Endodermal cell (in vitro differentiated cells): ENCODE measurements around the gene PRDX4. TPM values are rescaled to one million over a fixed set of nuclear protein-coding genes. Genes with fewer than 3 reads are reported as not detected.
A peak's percentile ranks its signal among the peaks of the same experiment; 100 is the strongest.

Experiments
- DNase-seq: peaks from one replicate; pipeline ENCODE4 v3.0.0-alpha.2; 2017
- H3K27ac ChIP-seq: 2 replicates; pipeline ENCODE4 v1.5.1; 2013; ENCODE audit warnings: mild to moderate bottlenecking, low read depth, low read length, moderate library complexity
- H3K27me3 ChIP-seq: 2 replicates; pipeline ENCODE4 v1.6.1; 2013; ENCODE audit warnings: mild to moderate bottlenecking, low read length, moderate library complexity; ENCODE audit not compliant: insufficient read depth, control insufficient read depth, poor library complexity, severe bottlenecking
- H3K36me3 ChIP-seq: 2 replicates; pipeline ENCODE4 v1.7.0; 2013; ENCODE audit warnings: mild to moderate bottlenecking, low read length, moderate library complexity; ENCODE audit not compliant: control insufficient read depth, insufficient read depth
- H3K4me1 ChIP-seq: one replicate; pipeline ENCODE4 v1.7.0; 2013; ENCODE audit warnings: low read length; ENCODE audit not compliant: control insufficient read depth, insufficient read depth
- H3K4me3 ChIP-seq: 2 replicates; pipeline ENCODE4 v1.5.1; 2013; ENCODE audit warnings: mild to moderate bottlenecking, low read length, moderate library complexity
- H3K9ac ChIP-seq: 2 replicates; pipeline ENCODE4 v1.6.1; 2013; ENCODE audit warnings: mild to moderate bottlenecking, low read length, moderate library complexity; ENCODE audit not compliant: poor library complexity, severe bottlenecking; ENCODE audit errors: extremely low read depth
- H3K9me3 ChIP-seq: 2 replicates; pipeline ENCODE4 v1.6.1; 2013; ENCODE audit warnings: mild to moderate bottlenecking, low read length, moderate library complexity; ENCODE audit not compliant: control insufficient read depth
- H3K27ac Mint-ChIP-seq: 2 replicates; pipeline ENCODE4 v1.8.0; 2020; ENCODE audit warnings: mixed read lengths
- H3K27me3 Mint-ChIP-seq: 2 replicates; pipeline ENCODE4 v1.8.0; 2021; ENCODE audit warnings: mild to moderate bottlenecking, mixed read lengths; ENCODE audit not compliant: insufficient read depth
- H3K36me3 Mint-ChIP-seq: 2 replicates; pipeline ENCODE4 v1.8.0; 2020; ENCODE audit warnings: low read depth, mixed read lengths
- H3K4me1 Mint-ChIP-seq: 2 replicates; pipeline ENCODE4 v1.8.0; 2020; ENCODE audit warnings: mixed read lengths
- H3K4me3 Mint-ChIP-seq: 2 replicates; pipeline ENCODE4 v1.8.0; 2020; ENCODE audit warnings: mild to moderate bottlenecking, moderate library complexity, mixed read lengths
- H3K9me3 Mint-ChIP-seq: 2 replicates; pipeline ENCODE4 v1.8.0; 2020; ENCODE audit warnings: mild to moderate bottlenecking, mixed read lengths
- CTCF ChIP-seq: fragments of 200-600 bp; sonication (generic); conservative IDR thresholded peaks from 2 replicates; pipeline ENCODE4 v1.5.0; 2021; ENCODE audit warnings: antibody characterized with exemption, mild to moderate bottlenecking
- WGBS, 2 experiments: methylation state at CpG; one replicate each; pipeline versions ENCODE4 v1.1.5 to v1.1.7; 2013; ENCODE audit warnings: missing lambda C conversion rate in 2 of 2, mixed read lengths in 1 of 2; ENCODE audit not compliant: insufficient coverage in 1 of 2, insufficient read length in 1 of 2; 5-methylcytosine and 5-hydroxymethylcytosine counted together
- total RNA-seq, 2 donors: library from RNA; stranded (reverse); fragmentation: NEBNext Ultra II Directional in 1 of 2; extraction: Animal tissue kit (Norgen Biotek cat#: 25700) in 1 of 2; gene quantifications; 2 replicates in 1 of 2; 3 replicates in 1 of 2; pipeline ENCODE4 v1.2.1, GENCODE V29; 2021

PRDX4 gene
- total RNA-seq, 2 donors from 2014 or later = 128 to 241 TPM

DNA sequence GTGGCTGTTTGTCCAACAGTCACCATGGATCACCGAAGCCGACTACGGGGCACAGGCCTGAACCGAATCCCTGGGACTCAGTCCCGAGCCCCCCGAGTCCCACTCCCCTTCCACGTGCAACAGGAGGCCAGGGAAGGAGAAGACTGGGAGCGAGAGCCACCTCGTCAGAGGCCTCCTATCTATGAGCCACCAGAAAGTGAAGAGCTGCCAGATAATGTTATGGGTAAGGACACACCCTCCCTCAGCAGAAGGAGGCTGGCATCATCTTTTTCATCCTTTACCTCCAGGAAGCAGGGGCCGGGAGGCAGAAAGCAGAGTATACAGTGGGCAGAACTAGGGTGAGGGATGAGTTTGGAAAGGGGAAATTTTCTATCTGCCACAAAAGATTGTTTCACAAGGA, 2.8 kb upstream of the PRDX4 start:
- Mint-ChIP-seq H3K27me3 (no peaks in the 10 kb centered on the region), H3K9me3 (no peaks in the 10 kb centered on the region), H3K4me3 (no peak overlapping the region), H3K4me1 (peaks cover 37% of the 10 kb centered on the region), H3K27ac (no peak overlapping the region), H3K36me3 (peaks cover 2% of the 10 kb centered on the region)
- 98% methylated on average over 10 of the region's 10 CpGs; no CpG with 5 or more reads in 1 of the 2 experiments for WGBS, 2 experiments
- Histone ChIP-seq H3K9me3 (no peaks in the 10 kb centered on the region), H3K27me3 (no peaks in the 10 kb centered on the region), H3K36me3 (no peaks in the 10 kb centered on the region), H3K4me3 (no peak overlapping the region), H3K4me1 (peaks cover 3% of the 10 kb centered on the region), H3K9ac (no peak overlapping the region), H3K27ac (no peak overlapping the region)
- TF ChIP-seq CTCF = no peak
- DNase-seq = no peak

DNA sequence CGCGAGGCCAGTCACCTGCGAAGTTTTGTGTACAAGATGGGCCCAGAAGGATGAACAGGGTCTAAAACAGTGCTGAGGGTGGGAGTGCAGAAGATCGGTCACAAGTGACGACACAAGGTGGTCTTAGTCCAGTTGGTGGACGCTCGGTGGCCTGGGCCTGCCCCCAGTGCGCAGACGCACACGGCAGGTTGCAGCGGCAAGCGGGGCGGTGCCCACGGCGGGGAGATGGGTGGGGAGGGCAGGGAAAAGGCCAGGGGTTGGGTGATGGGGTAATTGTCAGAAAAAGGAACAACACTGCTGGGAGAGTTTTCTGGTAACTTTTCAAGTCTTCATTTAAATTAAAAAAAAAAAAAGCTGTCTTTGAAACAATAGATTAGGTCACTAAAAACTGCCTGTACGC, 1.0 kb upstream of the PRDX4 start:
- Histone ChIP-seq H3K4me3 (no peak overlapping the region), H3K36me3 (peaks cover 6% of the 10 kb centered on the region), H3K27me3 (no peaks in the 10 kb centered on the region), H3K27ac (no peak overlapping the region), H3K4me1 (no peaks in the 10 kb centered on the region), H3K9ac (no peak overlapping the region), H3K9me3 (no peaks in the 10 kb centered on the region)
- no peaks in the 10 kb centered on the region for H3K9me3 Mint-ChIP-seq
- no peak overlapping the region for H3K4me3 Mint-ChIP-seq
- no peak for TF ChIP-seq CTCF
- WGBS, 2 experiments = 92 to 93% methylated on average over 3 to 15 of the region's 16 CpGs
- DNase-seq = peak; percentile 48
- H3K4me1 Mint-ChIP-seq = peaks cover 19% of the 10 kb centered on the region
- peaks cover 8% of the 10 kb centered on the region for H3K36me3 Mint-ChIP-seq
- H3K27me3 Mint-ChIP-seq = no peaks in the 10 kb centered on the region
- no peak overlapping the region for H3K27ac Mint-ChIP-seq

DNA sequence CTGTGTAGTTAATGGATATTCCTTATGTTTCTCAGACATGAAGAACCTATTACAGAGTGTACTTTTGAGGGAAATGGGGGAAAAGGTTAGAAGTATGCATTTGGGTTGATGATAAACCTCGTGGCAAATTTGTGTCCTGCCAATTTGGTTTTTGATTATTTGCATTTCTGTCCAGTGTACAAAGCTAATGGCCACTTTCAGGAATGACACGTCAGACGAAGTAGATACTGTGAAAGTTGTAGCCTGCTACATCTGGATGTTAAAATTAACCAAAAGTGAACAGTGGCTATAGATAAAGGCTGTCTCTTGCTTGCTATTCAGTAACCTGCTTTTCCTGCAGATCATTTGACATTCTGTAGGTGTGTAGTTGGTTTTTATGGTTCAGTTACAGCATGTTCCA, 1.0 kb downstream of the PRDX4 start:
- peak; percentile 15 for DNase-seq
- Mint-ChIP-seq H3K9me3 (no peaks in the 10 kb centered on the region), H3K27ac (no peak overlapping the region), H3K27me3 (no peaks in the 10 kb centered on the region), H3K4me1 (peaks cover 17% of the 10 kb centered on the region), H3K4me3 (peak overlapping the region; percentile 70), H3K36me3 (peaks cover 22% of the 10 kb centered on the region)
- peak overlapping the region; percentile 68 for H3K9ac ChIP-seq
- peak overlapping the region; percentile 93 for H3K4me3 ChIP-seq
- H3K4me1 ChIP-seq = no peaks in the 10 kb centered on the region
- H3K36me3 ChIP-seq = peaks cover 6% of the 10 kb centered on the region
- no peaks in the 10 kb centered on the region for H3K9me3 ChIP-seq
- no peaks in the 10 kb centered on the region for H3K27me3 ChIP-seq
- H3K27ac ChIP-seq = no peak overlapping the region
- no peak for TF ChIP-seq CTCF
- 37 to 46% methylated on average over 3 of the region's 3 CpGs for whole genome bisulfite sequencing, 2 experiments
